NCI-H510A (cell line): ENCODE measurements around the gene TSPAN31.

Experiments used
- DNase-seq: peaks from one replicate; lab custom pipeline; 2025; lab: John Stamatoyannopoulos, UW

The TSPAN31 gene

DNA sequence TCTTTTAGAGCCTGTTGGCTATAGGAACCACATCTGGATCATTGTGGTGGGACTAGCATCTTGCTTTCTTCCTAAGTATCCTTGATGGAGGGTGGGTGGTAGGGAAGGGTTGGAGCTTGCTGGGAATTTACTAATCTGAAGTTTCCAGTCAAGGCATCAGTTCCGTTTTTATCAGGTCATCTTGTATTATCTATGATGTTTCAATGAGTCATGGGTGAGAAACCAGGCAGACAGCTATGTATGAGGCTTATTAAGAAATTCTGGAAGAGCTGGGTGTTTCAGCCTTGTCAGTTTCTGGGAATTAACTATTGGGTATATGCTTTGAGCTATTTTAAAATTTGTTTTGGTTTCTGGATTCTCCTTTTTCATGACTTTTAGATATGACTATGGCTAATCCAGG lies 49.1 kb downstream of the TSPAN31 start:
- no peak for DNase-seq

- DNase-seq: no peak
Observed at GRCh38 chr12:57795354-57795753, 50.5 kb downstream of the TSPAN31 start.

DNA sequence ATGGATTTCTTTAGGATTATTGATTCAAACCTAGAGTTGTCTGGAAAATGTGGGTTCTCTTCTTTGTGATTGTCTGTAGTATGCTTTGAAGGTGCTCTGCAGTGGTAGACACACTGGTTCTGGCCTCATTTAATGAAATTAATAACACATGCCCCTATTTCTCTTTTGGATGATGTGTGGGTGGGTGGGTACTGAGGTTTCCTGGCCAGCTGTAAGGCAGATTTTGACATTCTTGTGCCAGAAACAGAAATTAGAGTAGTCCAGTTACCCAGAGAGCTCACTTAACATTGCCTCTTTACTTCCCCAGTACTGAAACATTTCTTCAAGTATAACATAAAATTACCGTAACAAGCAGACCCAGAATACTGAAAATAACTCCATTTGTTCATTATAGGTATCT lies 52.2 kb downstream of the TSPAN31 start:
- no peak for DNase-seq

GRCh38 chr12:57797933-57798332 lies 53.1 kb downstream of the TSPAN31 start:
- no peak for DNase-seq
